Measurements from ENCODE around the gene PAM16. TPM values are rescaled to one million over a fixed set of nuclear protein-coding genes. Genes with fewer than 3 reads are reported as not detected.
"Not testable (repeated sequence)": the region's sequence is repeated elsewhere in the genome, so short reads cannot be mapped to it uniquely, and the experiment has no call there.

The PAM16 gene
- total and polyA plus RNA-seq, 2 experiments from 2014 or later = 71.8 to 72.5 TPM

- H3K4me1 ChIP-seq (ENCODE audit: low read depth) = peaks cover 11% of the 10 kb centered on the region
- no peak overlapping the region for H3K4me3 ChIP-seq
- DNase-seq (ENCODE audit: low read depth in 1 of 2, low spot score in 1 of 2) = no peak
- H3K36me3 ChIP-seq = no peaks in the 10 kb centered on the region
- no peak for TF ChIP-seq CTCF (IDR thresholded peaks at IDR 0.05; ENCODE audit: low read depth, low read length)
- no peaks in the 10 kb centered on the region for H3K9me3 ChIP-seq (ENCODE audit: low read depth)
- no peaks in the 10 kb centered on the region for H3K27me3 ChIP-seq
- no peak overlapping the region for H3K27ac ChIP-seq
Observed at GRCh38 chr16:4344983-4345835, 5.9 kb downstream of the PAM16 start.

- H3K27ac ChIP-seq; H3K27me3 ChIP-seq; DNase-seq (ENCODE audit: low read depth in 1 of 2, low spot score in 1 of 2); H3K9me3 ChIP-seq (ENCODE audit: low read depth); H3K36me3 ChIP-seq; H3K4me3 ChIP-seq: not testable (repeated sequence)
- peaks cover 12% of the 10 kb centered on the region for H3K4me1 ChIP-seq (ENCODE audit: low read depth)
Observed at GRCh38 chr16:4344300-4344982, 6.7 kb downstream of the PAM16 start.

- Histone ChIP-seq H3K36me3 (no peaks in the 10 kb centered on the region), H3K4me3 (no peak overlapping the region), H3K4me1 (ENCODE audit: low read depth) (peaks cover 13% of the 10 kb centered on the region), H3K27me3 (no peaks in the 10 kb centered on the region), H3K9me3 (ENCODE audit: low read depth) (no peaks in the 10 kb centered on the region), H3K27ac (no peak overlapping the region)
- TF ChIP-seq CTCF (IDR thresholded peaks at IDR 0.05; ENCODE audit: low read depth, low read length) = no peak
- DNase-seq (ENCODE audit: low read depth in 1 of 2, low spot score in 1 of 2) = no peak
Observed at GRCh38 chr16:4342866-4343744, 8.0 kb downstream of the PAM16 start.

GRCh38 chr16:4341250-4341649 is 9.9 kb downstream of the PAM16 start:
- H3K4me1 ChIP-seq (ENCODE audit: low read depth) = peaks cover 8% of the 10 kb centered on the region
- DNase-seq (ENCODE audit: low read depth in 1 of 2, low spot score in 1 of 2) = no peak
- H3K27ac ChIP-seq = peak overlapping the region; percentile 50
- no peaks in the 10 kb centered on the region for H3K36me3 ChIP-seq
- no peak for TF ChIP-seq CTCF (IDR thresholded peaks at IDR 0.05; ENCODE audit: low read depth, low read length)
- H3K27me3 ChIP-seq = no peaks in the 10 kb centered on the region
- no peak overlapping the region for H3K4me3 ChIP-seq
- no peaks in the 10 kb centered on the region for H3K9me3 ChIP-seq (ENCODE audit: low read depth)

- no peaks in the 10 kb centered on the region for H3K9me3 ChIP-seq (ENCODE audit: low read depth)
- peaks cover 8% of the 10 kb centered on the region for H3K4me1 ChIP-seq (ENCODE audit: low read depth)
- no peak for DNase-seq (ENCODE audit: low read depth in 1 of 2, low spot score in 1 of 2)
- no peaks in the 10 kb centered on the region for H3K27me3 ChIP-seq
- no peak for TF ChIP-seq CTCF (IDR thresholded peaks at IDR 0.05; ENCODE audit: low read depth, low read length)
- H3K27ac ChIP-seq = peak overlapping the region; percentile 89
- no peak overlapping the region for H3K4me3 ChIP-seq
- H3K36me3 ChIP-seq = peaks cover 3% of the 10 kb centered on the region
Observed at GRCh38 chr16:4340443-4340842, 10.7 kb downstream of the PAM16 start.
